Measurements from ENCODE around the gene DGCR8.

GRCh38 chr22:20111689-20112622, 31.9 kb downstream of the DGCR8 start:
- TF ChIP-seq EZH2 (IDR thresholded peaks at IDR 0.05; ENCODE audit: insufficient read depth, low read length) = no peak
- no peak for TF ChIP-seq CTCF (IDR thresholded peaks at IDR 0.05; ENCODE audit: insufficient read depth, low read depth, low read length)

Data from astrocyte (in vitro differentiated cells and primary cell).